Right ventricle myocardium superior (tissue), 1 donor: ENCODE results near the gene NT5C1B. TPM values are rescaled to one million over a fixed set of nuclear protein-coding genes. Genes with fewer than 3 reads are reported as not detected.
A peak's percentile ranks its signal among the peaks of the same experiment; 100 is the strongest.

Experiments used
- ATAC-seq: fragments of 200-7000 bp; cut with Tn5 transposase; one replicate; pipeline ENCODE4 v1.9.1; 2020; ENCODE audit warnings: mild to moderate bottlenecking; ENCODE audit not compliant: poor library complexity
- DNase-seq: peaks from one replicate; pipeline ENCODE4 v3.0.0-alpha.2; 2020
- intact Hi-C: fragments of 100-400 bp; cut with DNase I; formaldehyde crosslinking; loops from one replicate; pipeline ENCODE4 v1.11.2; 2022
- total RNA-seq: library from RNA; stranded (reverse); fragmentation: NEBNext Ultra II Directional; extraction: Animal tissue kit (Norgen Biotek cat#: 25700); gene quantifications from one replicate; pipeline ENCODE4 v1.2.1, GENCODE V29; 2021
- donor health status: DM: no; HTN: yes; CAD: no; lungs with severe emphysema.

The NT5C1B gene
- total RNA-seq, 1 donor from 2014 or later = not detected

GRCh38 chr2:18525852-18526251 is 63.5 kb downstream of the NT5C1B start:
- intact Hi-C loops = loop anchor here (2.0 kb wide), 1 partner anchor 35 kb away; the partner anchor contains the start of gene RDH14
- peak; percentile 1 for ATAC-seq

GRCh38 chr2:18525236-18525635 is 64.1 kb downstream of the NT5C1B start:
- intact Hi-C loops = loop anchor here (2.0 kb wide), 1 partner anchor 36 kb away; the partner anchor contains the start of gene RDH14
- peak; percentile 83 for ATAC-seq
- peak; percentile 65 for DNase-seq

More at GRCh38 chr2:18525852-18526251, 63.5 kb downstream of the NT5C1B start:
- no peak for DNase-seq

GRCh38 chr2:18522484-18523146 is 66.8 kb downstream of the NT5C1B start:
- ATAC-seq (no peak), DNase-seq (no peak)
- intact Hi-C loops = loop anchor here (5.0 kb wide), 3 partner anchors 220 to 1340 kb away; no protein-coding TSS in a partner anchor

- peak; percentile 89 for ATAC-seq
- intact Hi-C loops = loop anchor here (5.0 kb wide), 3 partner anchors 222 to 1342 kb away; no protein-coding TSS in a partner anchor
- peak; percentile 92 for DNase-seq
These were observed 68.6 kb downstream of the NT5C1B start for GRCh38 chr2:18520451-18521425.

- intact Hi-C loops = loop anchor here (5.0 kb wide), 3 partner anchors 222 to 1342 kb away; no protein-coding TSS in a partner anchor
- DNase-seq (no peak), ATAC-seq (peak; percentile 13)
These were observed 69.4 kb downstream of the NT5C1B start for GRCh38 chr2:18519914-18520450.

- intact Hi-C loops = no loop called here
- no peak for ATAC-seq
- DNase-seq = no peak
These were observed 71.0 kb downstream of the NT5C1B start for GRCh38 chr2:18518116-18519111.

- intact Hi-C loops = no loop called here
- DNase-seq (no peak), ATAC-seq (no peak)
These were observed 72.0 kb downstream of the NT5C1B start for GRCh38 chr2:18517386-18517785.

GRCh38 chr2:18516112-18516511 is 73.3 kb downstream of the NT5C1B start:
- ATAC-seq (no peak), DNase-seq (no peak)
- intact Hi-C loops = no loop called here

GRCh38 chr2:18514526-18515461 is 74.6 kb downstream of the NT5C1B start:
- DNase-seq (no peak), ATAC-seq (no peak)
- intact Hi-C loops = loop anchor here (5.0 kb wide), 1 partner anchor 72 kb away; no protein-coding TSS in a partner anchor

Other genes starting within 250 kb of the NT5C1B start
- gene RDH14, start 28.9 kb downstream of the NT5C1B start, total RNA-seq = 45.5 TPM